ENCODE data around the gene MPO.

DNA sequence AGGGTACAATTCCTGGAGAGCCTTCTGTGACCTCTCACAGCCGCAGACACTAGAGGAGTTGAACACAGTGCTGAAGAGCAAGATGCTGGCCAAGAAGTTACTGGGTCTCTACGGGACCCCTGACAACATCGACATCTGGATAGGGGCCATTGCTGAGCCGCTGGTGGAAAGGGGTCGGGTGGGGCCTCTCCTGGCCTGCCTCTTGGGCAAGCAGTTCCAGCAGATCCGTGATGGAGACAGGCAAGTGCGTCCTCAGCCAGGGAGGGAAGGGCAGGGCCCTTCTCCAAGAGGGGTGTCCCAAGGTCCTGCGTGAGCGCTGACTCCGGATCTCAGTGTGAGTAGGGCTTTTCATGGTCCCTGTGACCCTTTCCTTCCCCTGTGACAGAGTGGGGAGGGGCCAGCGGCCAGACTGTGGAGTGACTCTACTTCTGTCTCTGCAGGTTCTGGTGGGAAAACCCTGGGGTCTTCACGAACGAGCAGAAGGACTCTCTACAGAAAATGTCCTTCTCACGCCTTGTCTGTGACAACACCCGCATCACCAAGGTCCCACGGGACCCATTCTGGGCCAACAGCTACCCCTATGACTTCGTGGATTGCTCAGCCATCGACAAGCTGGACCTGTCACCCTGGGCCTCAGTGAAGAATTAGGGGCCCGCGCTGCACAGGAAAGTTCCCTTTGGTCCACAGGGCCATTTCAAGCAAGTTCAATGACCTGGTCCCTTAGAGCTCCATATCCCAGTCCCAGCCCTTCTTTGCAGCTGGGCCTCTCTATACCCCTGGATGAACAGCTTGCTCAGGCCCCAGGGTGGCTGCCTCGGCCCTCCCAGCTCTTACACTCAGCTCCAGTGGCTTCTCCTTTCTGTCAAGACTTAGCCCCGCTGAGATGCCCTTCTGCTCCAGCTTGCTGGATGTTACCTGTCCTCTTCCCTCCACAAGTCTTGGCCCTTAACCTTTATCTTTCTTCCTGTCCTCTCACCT, 13.1 kb downstream of the MPO start:
- TF ChIP-seq, protein P1, sequence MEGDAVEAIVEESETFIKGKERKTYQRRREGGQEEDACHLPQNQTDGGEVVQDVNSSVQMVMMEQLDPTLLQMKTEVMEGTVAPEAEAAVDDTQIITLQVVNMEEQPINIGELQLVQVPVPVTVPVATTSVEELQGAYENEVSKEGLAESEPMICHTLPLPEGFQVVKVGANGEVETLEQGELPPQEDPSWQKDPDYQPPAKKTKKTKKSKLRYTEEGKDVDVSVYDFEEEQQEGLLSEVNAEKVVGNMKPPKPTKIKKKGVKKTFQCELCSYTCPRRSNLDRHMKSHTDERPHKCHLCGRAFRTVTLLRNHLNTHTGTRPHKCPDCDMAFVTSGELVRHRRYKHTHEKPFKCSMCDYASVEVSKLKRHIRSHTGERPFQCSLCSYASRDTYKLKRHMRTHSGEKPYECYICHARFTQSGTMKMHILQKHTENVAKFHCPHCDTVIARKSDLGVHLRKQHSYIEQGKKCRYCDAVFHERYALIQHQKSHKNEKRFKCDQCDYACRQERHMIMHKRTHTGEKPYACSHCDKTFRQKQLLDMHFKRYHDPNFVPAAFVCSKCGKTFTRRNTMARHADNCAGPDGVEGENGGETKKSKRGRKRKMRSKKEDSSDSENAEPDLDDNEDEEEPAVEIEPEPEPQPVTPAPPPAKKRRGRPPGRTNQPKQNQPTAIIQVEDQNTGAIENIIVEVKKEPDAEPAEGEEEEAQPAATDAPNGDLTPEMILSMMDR (conservative IDR thresholded peaks at IDR 0.05), result no peak
- no peak for TF ChIP-seq ZFX (IDR thresholded peaks at IDR 0.05)

Data from C4-2B (cell line).